GM18951 (cell line): ENCODE results near the gene AGBL1.
"Not testable (repeated sequence)": the region's sequence is repeated elsewhere in the genome, so short reads cannot be mapped to it uniquely, and the experiment has no call there.

Experiments used
- POLR2A ChIP-seq: IDR thresholded peaks from 4 replicates; pipeline ENCODE4 v1.6.1; 2011; ENCODE audit warnings: mild to moderate bottlenecking; ENCODE audit not compliant: insufficient read length, insufficient read depth; ENCODE audit errors: extremely low read depth
- in situ Hi-C: fragments of 300-500 bp; cut with MboI; formaldehyde crosslinking; loops from one replicate; pipeline ENCODE4 v1.12.0; 2022; ENCODE audit warnings: low sequenced_read_pairs, mixed read lengths, inconsistent platforms; ENCODE audit not compliant: unreplicated experiment

AGBL1 gene

DNA sequence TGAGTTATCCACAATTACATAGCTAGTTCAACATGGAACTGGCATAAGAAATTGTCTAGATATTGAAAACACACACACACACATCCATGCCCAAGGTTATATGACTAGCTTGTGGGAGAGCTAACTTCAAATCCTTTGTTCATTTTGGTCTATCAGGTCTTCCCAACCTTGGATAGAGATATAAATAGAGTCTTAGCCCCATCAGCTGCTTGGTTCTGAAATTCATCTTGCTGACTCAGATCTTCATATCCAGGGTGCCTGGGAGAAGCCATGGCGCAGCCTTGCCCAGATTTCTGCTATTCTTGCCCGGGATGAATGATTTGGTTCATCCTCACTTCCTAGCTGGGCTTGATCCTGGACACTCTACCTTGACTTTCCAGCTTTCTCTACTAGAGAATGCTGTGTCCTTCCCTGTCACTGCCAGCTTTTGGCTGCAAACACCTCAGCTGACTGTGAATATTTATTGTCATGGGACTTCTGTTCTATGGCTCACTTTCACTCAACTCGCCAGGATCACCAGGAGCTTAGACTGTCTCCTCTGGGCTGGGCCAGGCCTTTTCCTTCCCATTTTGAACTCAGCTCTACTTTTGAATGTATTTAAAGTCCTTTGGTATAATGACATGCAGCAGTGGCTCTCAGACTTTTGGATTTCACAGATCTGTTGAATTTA, 324.4 kb downstream of the AGBL1 start:
- no peak for TF ChIP-seq POLR2A
- in situ Hi-C loops = no loop called here

DNA sequence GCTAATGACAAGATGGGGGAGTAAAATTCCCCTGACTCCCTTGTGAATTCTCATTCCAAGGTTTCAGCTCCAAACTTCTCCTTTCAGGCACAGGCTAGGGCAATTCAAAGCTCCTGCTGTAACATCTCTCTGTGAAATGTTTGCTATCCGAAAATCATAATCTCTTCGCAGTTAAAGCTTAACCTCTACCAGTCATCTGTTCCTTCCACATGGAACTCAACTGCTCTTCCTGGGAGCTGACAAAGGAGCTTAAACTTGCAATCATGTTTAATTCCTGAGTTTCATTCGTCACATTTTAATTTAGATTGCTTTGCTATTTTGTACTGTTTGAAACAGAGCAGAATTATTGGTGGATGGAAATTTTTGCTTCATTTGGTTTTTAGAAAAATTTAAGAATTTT, 328.6 kb downstream of the AGBL1 start:
- TF ChIP-seq POLR2A = no peak
- in situ Hi-C loops = no loop called here

DNA sequence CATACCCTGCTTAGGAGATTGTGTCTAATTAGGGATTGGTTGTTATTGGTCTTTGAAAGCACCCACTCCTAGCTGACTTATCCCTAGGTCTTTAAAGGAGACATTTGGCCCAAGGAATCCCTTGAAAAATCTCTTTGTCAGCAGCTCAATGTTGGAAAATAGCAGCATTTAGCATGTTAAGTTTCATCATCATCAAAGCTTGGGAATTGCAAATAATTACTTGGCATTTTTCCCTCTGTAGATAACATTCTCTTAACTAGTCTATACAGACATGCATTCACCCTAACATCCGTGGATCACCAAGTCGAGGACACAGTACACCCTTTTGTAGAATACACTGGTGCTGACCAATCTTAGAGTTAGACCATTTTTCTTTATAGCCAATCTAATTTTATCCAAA, 332.2 kb downstream of the AGBL1 start:
- in situ Hi-C loops = no loop called here
- no peak for TF ChIP-seq POLR2A

DNA sequence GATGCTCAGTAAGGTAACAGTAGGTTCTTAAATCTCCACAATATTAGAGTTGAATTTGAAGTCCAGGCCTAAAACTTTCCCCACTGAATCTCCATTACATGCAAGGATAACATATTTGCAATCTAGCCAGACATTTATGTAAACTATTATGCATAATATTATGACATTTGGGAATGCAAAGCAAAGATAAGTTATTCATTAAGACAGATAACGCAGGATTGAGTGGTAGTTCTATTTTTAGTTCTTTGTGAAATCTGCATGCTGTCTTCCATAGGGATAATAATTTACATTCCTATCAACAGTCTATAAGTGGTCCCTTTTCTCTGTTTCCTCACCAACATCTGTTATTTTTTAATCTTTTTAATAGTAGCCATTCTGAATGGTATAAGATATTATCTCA, 333.5 kb downstream of the AGBL1 start:
- TF ChIP-seq POLR2A = no peak

DNA sequence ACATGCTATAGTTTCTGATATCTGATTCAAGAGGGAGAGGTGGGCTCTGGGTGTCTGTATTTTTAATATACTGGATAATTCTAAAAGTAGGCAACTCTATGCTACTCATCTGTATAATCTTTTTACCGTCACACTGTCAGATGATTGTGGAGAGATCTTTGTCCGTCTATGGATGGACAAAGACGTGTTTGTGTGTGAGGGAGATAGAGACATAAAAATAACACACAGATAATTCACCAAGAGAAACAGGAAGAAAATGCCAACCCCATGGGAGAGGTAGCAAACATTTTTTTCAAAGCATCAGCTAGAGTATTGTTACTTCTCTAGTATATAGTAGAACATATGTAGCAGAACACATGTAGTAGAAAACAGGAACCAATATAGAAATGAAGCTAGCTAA, 346.1 kb downstream of the AGBL1 start:
- no peak for TF ChIP-seq POLR2A
- in situ Hi-C loops = no loop called here

More for the DNA sequence above, 333.5 kb downstream of the AGBL1 start:
- in situ Hi-C loops = no loop called here

DNA sequence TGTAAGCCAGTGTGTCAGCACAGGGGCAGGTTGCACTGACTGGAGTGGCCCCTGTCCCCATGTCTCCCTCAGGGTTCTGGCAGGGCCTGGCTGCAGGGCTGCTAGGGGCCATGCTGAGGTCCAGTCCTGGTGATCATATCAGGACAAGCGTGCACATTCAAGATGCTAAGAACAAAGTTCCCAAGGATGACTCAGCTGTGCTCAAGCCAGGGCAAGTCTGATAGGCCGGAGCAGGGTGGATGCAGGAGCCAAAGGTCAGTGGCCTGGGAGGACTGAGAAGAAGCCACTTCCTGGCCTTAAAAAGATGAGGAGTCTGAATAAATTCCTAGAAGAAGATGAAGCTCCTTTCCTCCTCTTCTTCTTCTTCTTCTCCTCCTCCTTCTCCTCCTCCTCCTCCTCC, 353.2 kb downstream of the AGBL1 start:
- no peak for TF ChIP-seq POLR2A
- in situ Hi-C loops = no loop called here

DNA sequence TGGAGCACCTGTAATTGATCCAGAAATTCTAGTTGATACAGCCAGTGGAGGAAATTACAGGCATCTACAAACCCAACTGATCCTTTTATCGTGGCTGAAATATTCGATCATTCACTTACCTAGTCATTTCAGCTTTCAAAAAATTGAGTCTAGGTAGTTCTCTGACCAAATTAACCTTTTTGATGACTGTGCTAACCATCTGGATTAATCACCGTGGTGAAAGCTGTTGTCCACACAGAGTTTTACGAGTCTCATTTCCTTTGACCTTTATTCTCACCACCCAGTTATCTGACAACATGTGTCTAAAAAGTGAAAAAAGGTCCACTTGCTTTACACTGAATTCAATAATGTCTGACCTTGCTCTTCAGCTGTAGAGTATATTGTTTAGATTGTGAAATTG, 354.3 kb downstream of the AGBL1 start:
- no peak for TF ChIP-seq POLR2A
- in situ Hi-C loops = no loop called here

DNA sequence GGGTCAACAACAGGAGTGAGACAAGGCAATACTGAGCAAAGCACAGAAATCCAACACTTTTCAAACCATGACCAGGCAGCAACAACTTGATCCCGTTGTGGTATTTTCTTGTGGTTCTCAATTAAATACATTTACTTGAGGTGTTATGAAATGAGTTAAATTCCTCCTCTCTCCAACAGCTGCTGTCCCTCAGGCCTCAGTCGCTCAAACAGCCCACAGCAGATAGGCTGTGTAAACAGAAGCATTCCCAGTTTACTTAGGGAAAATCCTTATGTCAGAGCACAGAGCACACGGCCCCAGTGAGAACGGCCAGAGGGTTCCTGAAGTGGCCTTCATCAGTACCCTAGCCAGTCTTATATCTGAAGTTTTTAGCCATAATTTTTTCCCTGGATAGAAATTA, 359.9 kb downstream of the AGBL1 start:
- TF ChIP-seq POLR2A = no peak
- in situ Hi-C loops = no loop called here

DNA sequence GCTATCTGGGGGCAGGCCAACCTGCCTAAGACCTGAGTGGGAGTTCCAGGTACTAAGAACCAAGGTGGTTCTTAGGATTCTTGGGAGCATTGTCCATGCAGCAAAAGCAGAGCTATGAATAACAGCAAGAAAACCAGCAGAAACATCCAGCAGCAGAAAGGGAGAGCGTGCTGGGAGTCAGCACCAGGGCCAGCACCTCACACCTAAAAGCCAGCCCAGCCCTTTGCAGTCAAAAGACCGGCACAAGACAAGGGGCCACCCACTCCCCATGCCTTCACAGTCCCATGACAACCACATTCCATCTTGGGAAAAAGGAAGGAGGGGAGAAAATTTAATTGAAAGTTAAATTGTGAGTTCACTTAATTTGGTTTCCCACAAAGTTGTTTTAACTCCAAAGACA, 364.9 kb downstream of the AGBL1 start:
- no peak for TF ChIP-seq POLR2A
- in situ Hi-C loops = no loop called here

DNA sequence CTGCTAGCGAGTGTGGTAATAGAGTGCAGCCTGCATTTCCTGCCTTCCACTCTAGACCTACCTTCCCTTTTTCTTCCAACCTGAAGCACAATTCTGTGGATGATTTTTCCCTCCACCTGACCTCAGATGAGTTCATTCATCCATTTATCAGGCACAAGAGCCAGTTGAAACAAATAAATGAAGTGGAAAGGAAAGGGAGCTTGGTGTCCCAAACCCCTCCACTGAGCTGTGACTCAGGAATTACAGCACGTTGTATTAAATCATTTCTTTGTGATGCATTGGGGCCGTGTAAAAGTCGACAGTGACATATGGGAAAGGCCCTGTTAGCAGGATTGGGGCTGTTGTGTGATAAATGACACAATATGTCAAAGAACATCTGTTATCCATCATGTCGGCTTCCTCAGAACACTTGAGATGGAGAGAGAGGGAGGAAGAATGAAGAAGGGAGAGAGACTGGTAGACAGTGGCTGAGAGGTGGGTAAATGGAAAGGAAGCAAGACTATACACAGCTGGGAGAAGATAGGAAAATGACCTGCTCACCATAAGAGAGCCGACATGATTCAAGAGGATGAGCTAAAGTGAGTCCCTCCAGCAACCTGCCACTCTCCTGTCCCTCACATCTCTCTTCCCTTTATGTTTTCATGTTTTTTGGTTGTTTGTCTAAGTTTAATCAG, 366.0 kb downstream of the AGBL1 start:
- no peak for TF ChIP-seq POLR2A
- in situ Hi-C loops = no loop called here

DNA sequence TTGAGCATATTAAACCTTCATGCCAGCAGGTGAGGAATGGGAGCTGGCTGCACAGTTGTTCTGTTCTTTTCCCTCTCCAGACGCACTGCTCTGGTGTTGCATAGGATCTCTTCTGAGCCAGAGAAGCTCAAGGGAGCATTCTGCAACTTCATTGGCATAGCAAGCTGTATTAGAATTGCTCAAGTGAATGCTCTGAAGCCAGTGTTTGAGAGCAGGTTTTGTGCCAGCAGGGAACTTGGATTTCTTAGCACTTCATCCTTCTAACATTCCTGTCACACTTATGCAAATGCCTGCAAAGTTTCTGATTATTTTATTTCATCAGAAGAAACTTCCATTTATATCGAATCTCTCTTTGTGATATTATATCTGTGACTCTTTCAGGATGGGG, 366.6 kb downstream of the AGBL1 start:
- no peak for TF ChIP-seq POLR2A
- in situ Hi-C loops = no loop called here

DNA sequence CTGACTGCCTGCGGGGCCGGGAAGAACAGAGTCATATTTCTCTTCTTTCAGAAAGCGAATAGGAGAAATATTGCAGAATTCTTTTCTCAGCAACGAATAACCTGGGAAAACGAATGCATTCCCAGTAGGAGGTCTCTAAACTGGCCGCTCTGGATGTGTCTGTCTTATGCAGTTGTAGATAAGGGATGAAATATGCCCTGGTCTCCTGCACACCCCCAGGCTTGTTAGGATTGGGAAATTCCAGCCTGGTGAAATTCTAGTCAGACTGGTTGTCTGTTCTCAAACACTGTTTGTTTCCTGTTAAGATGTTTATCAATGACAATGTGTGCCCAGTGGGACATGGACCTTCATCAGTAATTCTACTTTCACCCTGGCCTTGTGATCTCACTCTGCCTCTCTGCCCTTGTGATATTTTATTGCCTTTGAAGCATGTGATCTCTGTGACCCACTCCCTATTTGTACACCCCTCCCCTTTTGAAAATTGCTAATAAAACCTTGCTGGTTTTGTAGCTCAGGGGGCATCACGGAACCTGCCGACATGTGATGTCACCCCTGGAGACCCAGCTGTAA, 385.9 kb downstream of the AGBL1 start:
- in situ Hi-C loops = not testable (repeated sequence)

DNA sequence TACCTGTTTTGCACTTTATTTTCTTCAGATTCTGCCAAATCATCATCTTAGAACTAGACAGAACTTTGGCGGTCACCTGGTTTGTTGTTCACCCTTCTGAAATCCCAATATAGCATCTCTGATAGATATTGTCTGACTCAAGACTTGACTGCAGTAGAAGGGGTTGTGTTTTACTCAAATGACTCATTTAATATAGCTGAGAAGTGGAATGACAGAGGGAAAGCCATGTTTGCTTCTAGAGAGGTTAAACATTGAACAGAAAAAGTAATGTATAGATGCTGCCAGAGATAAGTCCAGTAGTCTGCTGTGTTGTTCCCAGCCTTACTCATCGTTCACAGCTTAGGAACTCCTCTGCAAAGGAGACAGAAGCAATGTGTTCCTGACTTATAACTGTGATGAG, 402.0 kb downstream of the AGBL1 start:
- no peak for TF ChIP-seq POLR2A
- in situ Hi-C loops = no loop called here

DNA sequence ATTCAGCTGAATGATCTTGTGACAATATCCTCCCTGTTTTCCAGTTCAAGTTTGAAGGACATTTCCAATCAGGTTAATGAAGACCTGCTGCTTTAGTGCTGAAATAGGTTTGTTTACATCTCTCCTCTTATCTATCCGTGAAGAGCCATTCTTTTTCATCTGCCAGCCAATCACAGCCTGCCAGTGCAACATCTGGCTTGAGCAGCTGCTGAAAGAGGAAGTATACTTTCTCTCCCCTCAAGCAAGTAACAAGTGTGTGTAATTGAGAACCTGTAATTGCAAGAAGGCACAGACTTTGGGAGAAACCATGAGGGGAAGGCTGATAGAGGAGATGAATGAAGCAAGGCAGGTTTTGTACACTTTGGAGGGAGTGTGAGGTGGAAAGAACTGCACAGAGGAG, 404.3 kb downstream of the AGBL1 start:
- in situ Hi-C loops = no loop called here
- no peak for TF ChIP-seq POLR2A
